GM15510 (cell line): ENCODE results near the gene DFFB.
A peak's percentile ranks its signal among the peaks of the same experiment; 100 is the strongest.

Experiments used
- POLR2A ChIP-seq: IDR thresholded peaks from 3 replicates; pipeline ENCODE4 v1.6.1; 2011; ENCODE audit warnings: borderline replicate concordance; ENCODE audit not compliant: insufficient read length; ENCODE audit errors: extremely low read depth

The DFFB gene

GRCh38 chr1:3895279-3895950 lies 38.1 kb downstream of the DFFB start:
- TF ChIP-seq POLR2A = no peak

GRCh38 chr1:3895951-3896325 lies 38.7 kb downstream of the DFFB start:
- TF ChIP-seq POLR2A = no peak

- no peak for TF ChIP-seq POLR2A
Measured at GRCh38 chr1:3896396-3897000, 39.2 kb downstream of the DFFB start.

- no peak for TF ChIP-seq POLR2A
Measured at GRCh38 chr1:3898475-3898735, 41.1 kb downstream of the DFFB start.

DNA sequence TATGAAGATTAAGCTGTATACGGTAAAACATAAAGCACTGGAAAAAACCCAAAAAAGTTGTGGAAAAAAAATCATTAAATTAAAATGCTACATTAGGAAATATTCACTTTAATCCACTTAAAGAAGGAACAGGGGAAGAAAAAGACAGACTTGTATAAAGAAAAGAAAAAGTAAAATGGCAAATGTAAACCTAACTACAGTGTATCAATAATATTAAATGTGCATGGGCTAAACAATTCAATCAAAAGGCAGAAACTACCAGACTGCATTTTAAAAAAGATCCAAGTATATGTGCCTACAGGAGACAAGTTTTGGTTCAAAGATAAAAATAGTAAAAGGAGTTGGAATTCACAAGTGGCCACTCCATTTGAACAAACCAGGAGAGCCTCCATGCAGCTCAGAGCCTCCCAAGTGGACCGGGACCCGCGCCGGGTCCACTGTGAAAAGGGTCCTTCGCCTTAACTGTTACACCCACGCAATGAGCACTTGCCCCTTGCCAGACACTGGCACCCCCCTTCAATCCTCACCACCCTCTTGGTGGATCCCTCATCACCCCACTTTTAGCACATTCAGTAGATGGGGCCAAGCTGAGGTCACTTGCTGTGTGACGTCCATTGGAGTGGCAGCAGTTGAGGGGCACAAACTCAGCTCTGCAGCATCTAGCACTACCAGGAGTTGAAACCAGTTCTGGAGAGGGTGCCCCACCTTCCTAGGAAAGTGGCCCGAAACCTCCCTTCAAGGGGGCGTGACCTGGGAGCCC lies 41.9 kb downstream of the DFFB start:
- TF ChIP-seq POLR2A = no peak

DNA sequence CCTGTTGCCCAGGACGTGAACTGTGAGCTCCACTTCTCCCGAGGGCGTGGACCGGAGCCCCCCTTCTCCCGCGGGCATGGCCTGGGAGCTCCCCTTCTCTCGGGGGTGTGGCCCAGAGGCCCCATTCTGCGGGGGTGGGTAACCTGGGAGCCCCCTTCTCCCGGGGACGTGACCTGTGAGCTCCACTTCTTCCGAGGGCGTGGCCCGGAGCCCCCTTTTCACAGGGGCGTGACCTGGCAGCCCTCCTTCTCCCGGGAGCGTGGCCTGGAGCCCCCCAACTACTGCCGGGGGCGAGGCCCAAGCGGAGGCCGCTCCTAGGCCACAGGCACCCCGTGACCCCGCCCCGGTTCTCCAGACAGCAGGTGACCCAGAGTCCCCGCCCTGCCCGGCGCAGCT lies 42.5 kb downstream of the DFFB start:
- no peak for TF ChIP-seq POLR2A

- peak; percentile 64 for TF ChIP-seq POLR2A
Measured at GRCh38 chr1:3900150-3900968, 43.1 kb downstream of the DFFB start, which contains the start of gene C1orf174. Gene C1orf174, minus strand, starts transcription at chr1:3900272. Its CDS starts 86 bp downstream, at chr1:3900186.

DNA sequence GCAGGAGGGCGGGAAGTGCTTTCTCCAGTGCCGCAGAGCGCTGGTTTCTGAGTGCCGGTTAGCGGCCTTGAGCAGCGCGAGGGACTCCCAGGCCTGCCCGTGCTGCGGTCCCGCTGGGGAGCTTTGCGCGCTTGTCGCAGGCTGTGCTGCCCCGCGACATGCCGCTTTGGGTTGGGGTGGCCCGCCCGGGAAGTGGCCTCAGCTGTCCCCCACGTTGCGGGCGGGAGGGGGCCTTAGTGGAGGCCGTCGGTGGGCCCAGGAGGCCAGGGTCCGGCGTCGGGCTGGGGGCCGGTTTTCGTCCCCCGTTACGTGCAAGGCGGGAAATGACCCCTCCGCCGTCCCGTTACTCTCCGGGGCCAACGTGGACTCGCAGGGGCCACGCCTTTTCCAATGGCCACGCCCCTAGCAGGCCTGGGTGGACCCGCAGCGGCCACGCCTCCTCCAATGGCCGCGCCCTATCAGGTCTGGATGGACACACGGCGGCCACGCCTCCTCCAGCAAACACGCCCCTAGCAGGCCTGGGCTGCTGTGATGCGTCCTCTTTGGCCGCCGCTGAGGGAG lies 43.8 kb downstream of the DFFB start:
- peak; percentile 48 for TF ChIP-seq POLR2A

GRCh38 chr1:3902111-3902511 lies 44.8 kb downstream of the DFFB start:
- no peak for TF ChIP-seq POLR2A

GRCh38 chr1:3902571-3903091 lies 45.4 kb downstream of the DFFB start:
- no peak for TF ChIP-seq POLR2A

GRCh38 chr1:3903141-3904005 lies 46.1 kb downstream of the DFFB start:
- no peak for TF ChIP-seq POLR2A

DNA sequence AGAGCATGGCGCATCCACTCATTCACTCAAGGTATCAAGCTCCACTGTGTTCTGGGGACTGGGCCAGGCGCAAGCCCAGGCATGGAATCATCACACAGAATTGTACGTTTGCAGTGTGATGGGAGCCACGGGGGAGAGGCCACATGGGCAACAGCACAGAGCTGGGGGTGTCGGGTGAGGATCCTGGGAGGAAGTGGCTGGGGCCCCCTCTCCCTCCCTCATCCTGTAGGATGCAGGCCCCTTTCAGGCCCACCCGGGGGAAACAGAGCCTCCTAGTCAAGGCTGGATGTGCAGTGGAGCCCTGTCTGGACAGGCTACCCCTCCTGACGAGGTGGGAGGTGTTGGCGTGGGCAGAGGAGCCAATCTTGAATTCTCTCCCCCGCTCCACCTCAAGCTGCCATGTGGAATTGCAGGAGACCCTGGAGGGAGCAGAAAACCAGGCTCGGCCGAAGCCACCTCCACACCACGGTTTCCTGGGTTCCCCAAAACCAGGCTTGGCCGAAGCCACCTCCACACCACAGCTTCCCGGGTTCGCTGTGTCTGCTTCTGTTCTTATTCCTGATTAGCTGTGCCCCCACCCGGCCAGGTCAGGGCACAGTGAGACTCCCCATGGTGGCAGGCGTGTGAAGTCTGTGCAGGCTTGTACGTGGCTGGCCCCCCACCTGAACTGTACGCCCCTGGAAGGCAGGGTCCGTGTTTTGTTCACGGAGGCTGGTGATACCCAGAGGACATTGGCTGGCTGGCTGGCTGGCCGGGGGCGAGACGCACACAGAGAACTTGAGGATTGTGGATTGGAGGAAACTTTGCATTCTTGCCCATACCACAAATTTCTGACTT lies 46.9 kb downstream of the DFFB start:
- no peak for TF ChIP-seq POLR2A

DNA sequence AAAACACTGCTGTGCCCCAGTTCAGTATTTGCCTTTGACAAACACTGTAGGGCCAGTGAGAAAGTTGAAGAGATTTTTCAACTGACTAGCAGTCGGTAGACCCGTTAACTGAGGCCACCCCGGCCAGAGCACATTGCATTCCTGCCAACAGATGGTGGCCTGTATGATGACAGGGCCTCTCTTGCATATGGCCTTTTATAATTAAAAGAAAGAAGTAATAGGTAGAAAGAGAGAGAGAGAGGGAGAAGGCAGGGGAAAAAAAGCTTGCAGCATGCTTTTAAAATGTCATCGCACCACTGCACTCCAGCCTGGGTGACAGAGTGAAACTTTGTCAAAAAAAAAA lies 47.5 kb downstream of the DFFB start:
- TF ChIP-seq POLR2A = no peak

DNA sequence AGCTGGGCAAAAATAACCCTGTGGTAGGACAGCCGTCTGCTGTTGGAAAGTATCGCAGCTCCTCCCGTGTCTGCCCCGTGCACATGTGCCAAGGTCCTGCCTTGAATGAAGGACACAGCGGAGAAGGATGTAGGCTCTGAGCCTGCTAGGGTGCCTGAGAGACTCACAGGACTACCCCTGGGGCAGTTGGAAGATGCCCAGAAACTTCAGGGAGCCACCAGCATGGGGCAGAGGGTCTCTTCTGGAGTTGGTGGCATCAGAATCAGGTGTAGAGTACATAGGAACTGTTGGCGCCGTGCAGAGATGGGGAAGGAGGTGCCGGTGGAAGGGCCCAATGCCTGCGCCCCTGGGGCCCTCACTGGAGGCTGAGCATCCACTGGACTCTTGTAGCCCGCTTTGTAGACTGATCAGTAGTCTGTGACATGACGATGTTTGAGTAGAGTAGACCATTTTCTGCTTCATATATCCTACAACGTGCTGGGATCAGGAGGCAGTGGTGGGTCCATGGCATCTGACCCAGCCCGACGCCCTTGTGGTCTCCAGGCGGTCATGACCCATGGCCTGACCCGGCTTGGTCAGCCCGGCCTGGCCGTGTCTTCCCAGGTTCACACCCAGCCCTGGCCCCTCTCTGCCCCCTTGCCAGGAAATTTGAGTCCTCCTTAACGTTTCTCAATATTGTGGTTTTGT lies 48.1 kb downstream of the DFFB start:
- TF ChIP-seq POLR2A = no peak
